ENCODE measurements around the gene NRCAM. TPM values are rescaled to one million over a fixed set of nuclear protein-coding genes. Genes with fewer than 3 reads are reported as not detected.
A peak's percentile ranks its signal among the peaks of the same experiment; 100 is the strongest.

NRCAM gene
- total and polyA plus RNA-seq, 4 donors, result 0.17 to 3.2 (median 0.64) TPM

DNA sequence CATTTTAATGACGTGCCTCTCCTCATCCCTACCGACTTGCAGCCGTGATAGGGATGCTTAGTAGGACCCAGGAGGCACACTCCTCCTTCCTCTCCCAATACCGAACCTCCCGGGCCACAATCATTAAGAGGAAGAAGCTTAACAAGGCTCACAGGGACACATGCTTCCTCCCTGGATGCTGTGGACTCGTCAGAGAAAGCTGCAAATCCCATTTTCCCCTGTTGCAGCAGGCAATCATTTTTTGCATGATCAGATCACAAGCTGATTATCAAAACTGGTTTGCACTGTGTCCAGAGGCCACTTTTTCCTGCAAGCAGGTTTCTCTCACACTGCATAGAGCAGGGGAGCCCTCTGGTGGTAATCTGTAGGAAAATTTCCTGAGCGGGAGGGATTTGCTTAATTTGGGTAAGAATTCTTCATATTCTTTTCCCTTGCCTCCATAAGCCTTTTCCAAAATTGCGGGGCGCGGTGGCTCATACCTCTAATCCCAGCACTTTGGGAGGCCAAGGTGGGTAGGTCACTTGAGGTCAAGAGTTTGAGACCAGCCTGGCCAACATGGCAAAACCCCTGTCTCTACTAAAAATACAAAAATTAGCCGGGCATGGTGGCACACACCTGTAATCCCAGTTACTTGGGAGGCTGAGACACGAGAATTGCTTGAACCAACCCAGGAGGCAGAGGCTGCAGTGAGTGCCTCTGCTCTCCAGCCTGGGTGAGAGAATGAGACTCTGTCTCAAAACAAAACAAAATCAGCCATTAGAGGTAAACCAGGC, 310.0 kb downstream of the NRCAM start:
- DNase-seq (ENCODE audit: low spot score), result peak; percentile 59
- H3K4me1 ChIP-seq (ENCODE audit: control insufficient read depth in 4 of 4, insufficient read depth in 4 of 4, low read length in 3 of 4), result peaks cover 0 to 6% (median 3%) of the 10 kb centered on the region in 4 donors
- H3K27ac ChIP-seq (ENCODE audit: low read depth in 1 of 2, low read length in 2 of 2), result no peak overlapping the region
- no peaks in the 10 kb centered on the region for H3K27me3 ChIP-seq (ENCODE audit: control insufficient read depth in 4 of 4, insufficient read depth in 4 of 4, low read length in 3 of 4)
- peak overlapping the region in 1 of 3 donors; percentile 21 for H3K4me3 ChIP-seq (ENCODE audit: low read depth in 1 of 3, low read length in 3 of 3)
- TF ChIP-seq RAD21 (IDR thresholded peaks at IDR 0.05), result peak; percentile 99
- peak in 1 of 2 donors; percentile 5 for TF ChIP-seq HNF4A (conservative IDR thresholded peaks at IDR 0.05)
- TF ChIP-seq, protein P1, sequence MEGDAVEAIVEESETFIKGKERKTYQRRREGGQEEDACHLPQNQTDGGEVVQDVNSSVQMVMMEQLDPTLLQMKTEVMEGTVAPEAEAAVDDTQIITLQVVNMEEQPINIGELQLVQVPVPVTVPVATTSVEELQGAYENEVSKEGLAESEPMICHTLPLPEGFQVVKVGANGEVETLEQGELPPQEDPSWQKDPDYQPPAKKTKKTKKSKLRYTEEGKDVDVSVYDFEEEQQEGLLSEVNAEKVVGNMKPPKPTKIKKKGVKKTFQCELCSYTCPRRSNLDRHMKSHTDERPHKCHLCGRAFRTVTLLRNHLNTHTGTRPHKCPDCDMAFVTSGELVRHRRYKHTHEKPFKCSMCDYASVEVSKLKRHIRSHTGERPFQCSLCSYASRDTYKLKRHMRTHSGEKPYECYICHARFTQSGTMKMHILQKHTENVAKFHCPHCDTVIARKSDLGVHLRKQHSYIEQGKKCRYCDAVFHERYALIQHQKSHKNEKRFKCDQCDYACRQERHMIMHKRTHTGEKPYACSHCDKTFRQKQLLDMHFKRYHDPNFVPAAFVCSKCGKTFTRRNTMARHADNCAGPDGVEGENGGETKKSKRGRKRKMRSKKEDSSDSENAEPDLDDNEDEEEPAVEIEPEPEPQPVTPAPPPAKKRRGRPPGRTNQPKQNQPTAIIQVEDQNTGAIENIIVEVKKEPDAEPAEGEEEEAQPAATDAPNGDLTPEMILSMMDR (IDR thresholded peaks at IDR 0.05; ENCODE audit: low read depth, low read length, missing input control), result peak; percentile 92
- no peak for TF ChIP-seq YY1 (IDR thresholded peaks at IDR 0.05)
- no peaks in the 10 kb centered on the region for H3K9me3 ChIP-seq (ENCODE audit: control insufficient read depth in 4 of 4, low read length in 3 of 4)
- 20% methylated on average over 12 of the region's 12 CpGs for WGBS
- H3K36me3 ChIP-seq (ENCODE audit: control insufficient read depth in 4 of 4, insufficient read depth in 3 of 4, low read depth in 1 of 4, low read length in 3 of 4), result no peaks in the 10 kb centered on the region
- no peak overlapping the region for H3K9ac ChIP-seq (ENCODE audit: low read depth in 1 of 2, low read length in 2 of 2)

DNA sequence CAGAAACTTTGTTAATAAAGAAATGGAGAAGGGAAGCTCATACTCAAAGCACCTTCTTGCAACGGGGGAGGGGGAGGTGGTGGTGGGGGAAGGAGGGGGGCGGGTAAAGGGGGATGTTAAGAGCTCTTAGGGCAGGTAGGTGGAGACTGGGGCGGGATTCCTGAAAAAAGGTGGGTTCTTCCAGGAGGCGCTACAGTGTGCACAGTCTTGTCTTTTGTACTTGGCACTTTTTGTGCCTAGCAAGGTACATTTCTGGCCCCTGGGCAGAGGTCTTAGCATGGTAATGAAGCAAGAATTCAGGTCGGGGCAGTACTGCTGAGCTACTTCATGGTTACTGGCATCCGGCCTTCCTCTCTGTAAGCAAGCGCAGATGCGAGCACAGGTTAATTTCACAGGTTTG, 310.8 kb downstream of the NRCAM start:
- 77% methylated on average over 8 of the region's 8 CpGs for WGBS
- Histone ChIP-seq H3K27me3 (ENCODE audit: control insufficient read depth in 4 of 4, insufficient read depth in 4 of 4, low read length in 3 of 4) (no peaks in the 10 kb centered on the region), H3K9ac (ENCODE audit: low read depth in 1 of 2, low read length in 2 of 2) (no peak overlapping the region), H3K36me3 (ENCODE audit: control insufficient read depth in 4 of 4, insufficient read depth in 3 of 4, low read depth in 1 of 4, low read length in 3 of 4) (no peaks in the 10 kb centered on the region), H3K4me3 (ENCODE audit: low read depth in 1 of 3, low read length in 3 of 3) (no peak overlapping the region), H3K27ac (ENCODE audit: low read depth in 1 of 2, low read length in 2 of 2) (no peak overlapping the region), H3K4me1 (ENCODE audit: control insufficient read depth in 4 of 4, insufficient read depth in 4 of 4, low read length in 3 of 4) (peaks cover 0 to 4% (median 3%) of the 10 kb centered on the region in 4 donors), H3K9me3 (ENCODE audit: control insufficient read depth in 4 of 4, low read length in 3 of 4) (no peaks in the 10 kb centered on the region)
- DNase-seq (ENCODE audit: low spot score), result no peak
- TF ChIP-seq FOXA1 (IDR thresholded peaks at IDR 0.05) (no peak), NR2F2 (IDR thresholded peaks at IDR 0.05) (no peak), TAF1 (conservative IDR thresholded peaks at IDR 0.05) (no peak), HNF4G (IDR thresholded peaks at IDR 0.05) (no peak), GABPA (IDR thresholded peaks at IDR 0.05 in 1 of 2, conservative IDR thresholded peaks at IDR 0.05 in 1 of 2) (no peak), FOXA2 (IDR thresholded peaks at IDR 0.05) (no peak), JUND (IDR thresholded peaks at IDR 0.05) (no peak), YY1 (IDR thresholded peaks at IDR 0.05) (no peak), HNF4A (conservative IDR thresholded peaks at IDR 0.05) (no peak), RAD21 (IDR thresholded peaks at IDR 0.05) (no peak)
- TF ChIP-seq, protein P1 (IDR thresholded peaks at IDR 0.05; ENCODE audit: low read depth, low read length, missing input control), result no peak
- TF ChIP-seq, protein P2, sequence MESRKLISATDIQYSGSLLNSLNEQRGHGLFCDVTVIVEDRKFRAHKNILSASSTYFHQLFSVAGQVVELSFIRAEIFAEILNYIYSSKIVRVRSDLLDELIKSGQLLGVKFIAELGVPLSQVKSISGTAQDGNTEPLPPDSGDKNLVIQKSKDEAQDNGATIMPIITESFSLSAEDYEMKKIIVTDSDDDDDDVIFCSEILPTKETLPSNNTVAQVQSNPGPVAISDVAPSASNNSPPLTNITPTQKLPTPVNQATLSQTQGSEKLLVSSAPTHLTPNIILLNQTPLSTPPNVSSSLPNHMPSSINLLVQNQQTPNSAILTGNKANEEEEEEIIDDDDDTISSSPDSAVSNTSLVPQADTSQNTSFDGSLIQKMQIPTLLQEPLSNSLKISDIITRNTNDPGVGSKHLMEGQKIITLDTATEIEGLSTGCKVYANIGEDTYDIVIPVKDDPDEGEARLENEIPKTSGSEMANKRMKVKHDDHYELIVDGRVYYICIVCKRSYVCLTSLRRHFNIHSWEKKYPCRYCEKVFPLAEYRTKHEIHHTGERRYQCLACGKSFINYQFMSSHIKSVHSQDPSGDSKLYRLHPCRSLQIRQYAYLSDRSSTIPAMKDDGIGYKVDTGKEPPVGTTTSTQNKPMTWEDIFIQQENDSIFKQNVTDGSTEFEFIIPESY (IDR thresholded peaks at IDR 0.05), result no peak
- TF ChIP-seq, protein P3, sequence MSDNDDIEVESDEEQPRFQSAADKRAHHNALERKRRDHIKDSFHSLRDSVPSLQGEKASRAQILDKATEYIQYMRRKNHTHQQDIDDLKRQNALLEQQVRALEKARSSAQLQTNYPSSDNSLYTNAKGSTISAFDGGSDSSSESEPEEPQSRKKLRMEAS (IDR thresholded peaks at IDR 0.05), result no peak

All from liver (tissue), 9 donors.